Measurements from ENCODE around the gene CCDC32. TPM values are rescaled to one million over a fixed set of nuclear protein-coding genes. Genes with fewer than 3 reads are reported as not detected.

CCDC32 gene
- total RNA-seq, 1 experiment from 2014 or later: 8.9 TPM

- no peak overlapping the region for H3K4ac ChIP-seq (ENCODE audit: low read depth, low read length)
- H3T11ph ChIP-seq (ENCODE audit: low read length): no peak overlapping the region
- H3K4me2 ChIP-seq (ENCODE audit: insufficient read depth, insufficient read length, low read length): no peak overlapping the region
- H4K5ac ChIP-seq (ENCODE audit: insufficient read length, low read depth, low read length): no peak overlapping the region
- H3K23ac ChIP-seq (ENCODE audit: insufficient read length, low read depth, low read length): no peak overlapping the region
- no peaks in the 10 kb centered on the region for H3K79me1 ChIP-seq (ENCODE audit: insufficient read depth, low read depth, low read length, poor library complexity, severe bottlenecking)
- H3K27me3 ChIP-seq (ENCODE audit: insufficient read depth, low read length): no peaks in the 10 kb centered on the region
- no peaks in the 10 kb centered on the region for H3K27me3 Mint-ChIP-seq (ENCODE audit: low read depth)
- H3K9me3 ChIP-seq (ENCODE audit: control insufficient read depth, low read depth, low read length): no peaks in the 10 kb centered on the region
- no peak overlapping the region for H3K27ac Mint-ChIP-seq
- no peak for DNase-seq
- no peak overlapping the region for H3K9ac ChIP-seq (ENCODE audit: extremely low read depth, insufficient read length, low read length)
- no CpG with 5 or more reads among the region's 4 CpGs for WGBS (ENCODE audit: extremely low coverage, insufficient read length, low lambda C conversion rate)
- H3K18ac ChIP-seq (ENCODE audit: insufficient read length, low read depth, low read length): no peak overlapping the region
- H3K27ac ChIP-seq (ENCODE audit: insufficient read length, low read depth, low read length): no peak overlapping the region
- no peak overlapping the region for H4K8ac ChIP-seq (replicated peaks; ENCODE audit: insufficient read length, low read depth, low read length)
- no peaks in the 10 kb centered on the region for H3K79me2 ChIP-seq (ENCODE audit: insufficient read depth, low read length)
- no peak overlapping the region for H3K4me3 Mint-ChIP-seq
- H2BK12ac ChIP-seq (ENCODE audit: insufficient read length, low read depth, low read length): no peak overlapping the region
- H3K4me1 ChIP-seq (ENCODE audit: insufficient read depth, low read length): no peaks in the 10 kb centered on the region
- H4K91ac ChIP-seq (ENCODE audit: insufficient read length, low read depth, low read length): no peak overlapping the region
- H2AK5ac ChIP-seq (ENCODE audit: insufficient read length, low read length): no peak overlapping the region
- H3K9me3 Mint-ChIP-seq: no peaks in the 10 kb centered on the region; a peak in 1 of 5 replicates
- no peaks in the 10 kb centered on the region for H3K23me2 ChIP-seq (ENCODE audit: insufficient read length, low read depth, low read length, poor library complexity, severe bottlenecking)
- H2AFZ ChIP-seq (ENCODE audit: low read length): no peak overlapping the region
- no peak overlapping the region for H3K56ac ChIP-seq (ENCODE audit: insufficient read length, low read depth, low read length)
- H3K14ac ChIP-seq (ENCODE audit: insufficient read depth, low read length): no peak overlapping the region
- H3K4me1 Mint-ChIP-seq: no peaks in the 10 kb centered on the region
- no peak overlapping the region for H2BK5ac ChIP-seq (ENCODE audit: insufficient read length, low read length)
- H2BK20ac ChIP-seq (ENCODE audit: low read depth, low read length, poor library complexity, severe bottlenecking): no peak overlapping the region
- no peak overlapping the region for H2BK120ac ChIP-seq (ENCODE audit: low read depth, low read length, poor library complexity, severe bottlenecking)
- TF ChIP-seq CTCF (conservative IDR thresholded peaks at IDR 0.05): no peak
- no peaks in the 10 kb centered on the region for H4K20me1 ChIP-seq (ENCODE audit: control insufficient read depth, insufficient read depth, insufficient read length)
- H3K36me3 Mint-ChIP-seq (ENCODE audit: insufficient read depth in 1 of 3, low read depth in 3 of 3): no peaks in the 10 kb centered on the region
- no peak overlapping the region for H2BK15ac ChIP-seq (ENCODE audit: low read depth, low read length)
Measured at GRCh38 chr15:40533763-40534364, 31.0 kb downstream of the CCDC32 start.

Data from H9 (cell line).